HuH-7.5 (cell line): Measurements from ENCODE around the gene DPH1.
"Not testable (repeated sequence)": the region's sequence is repeated elsewhere in the genome, so short reads cannot be mapped to it uniquely, and the experiment has no call there.

Experiments
- DNase-seq: peaks from one replicate; pipeline ENCODE4 v3.0.0; 2011; ENCODE audit warnings: low spot score

DPH1 gene

GRCh38 chr17:2029911-2030778, at the start of gene DPH1:
TSS of gene DPH1 (plus strand) at chr17:2030153. CDS start at chr17:2030170, 17 bp downstream.
- peak; percentile 94 for DNase-seq

DNA sequence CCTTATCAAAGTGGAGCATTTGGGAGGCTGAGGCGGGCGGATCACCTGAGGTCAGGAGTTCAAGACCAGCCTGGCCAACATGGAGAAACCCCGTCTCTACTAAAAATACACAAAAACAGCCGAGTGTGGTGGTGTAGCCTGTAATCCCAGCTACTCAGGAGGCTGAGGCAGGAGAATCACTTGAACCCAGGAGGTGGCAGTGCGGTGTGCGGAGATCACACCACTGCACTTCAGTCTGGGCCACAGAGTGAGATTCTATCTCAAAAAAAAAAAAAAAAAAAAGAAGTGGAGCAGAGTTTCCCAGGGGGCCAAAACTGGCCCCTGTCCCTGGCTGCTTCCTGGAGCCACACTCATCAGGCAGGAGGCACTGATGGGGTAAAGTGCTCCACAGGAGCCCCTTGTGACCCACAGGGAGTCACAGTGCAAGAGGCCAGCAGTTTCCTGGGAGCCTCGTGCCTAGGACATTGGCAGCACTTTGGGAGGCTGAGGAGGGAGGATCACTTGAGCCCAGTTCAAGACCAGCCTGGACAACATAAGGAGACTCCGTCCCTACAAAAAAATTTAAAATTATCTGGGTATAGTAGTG, 49.2 kb upstream of the DPH1 start:
- no peak for DNase-seq

GRCh38 chr17:1982793-1983366, 47.1 kb upstream of the DPH1 start:
- not testable (repeated sequence) for DNase-seq

GRCh38 chr17:1985093-1985492, 44.9 kb upstream of the DPH1 start:
- no peak for DNase-seq

DNA sequence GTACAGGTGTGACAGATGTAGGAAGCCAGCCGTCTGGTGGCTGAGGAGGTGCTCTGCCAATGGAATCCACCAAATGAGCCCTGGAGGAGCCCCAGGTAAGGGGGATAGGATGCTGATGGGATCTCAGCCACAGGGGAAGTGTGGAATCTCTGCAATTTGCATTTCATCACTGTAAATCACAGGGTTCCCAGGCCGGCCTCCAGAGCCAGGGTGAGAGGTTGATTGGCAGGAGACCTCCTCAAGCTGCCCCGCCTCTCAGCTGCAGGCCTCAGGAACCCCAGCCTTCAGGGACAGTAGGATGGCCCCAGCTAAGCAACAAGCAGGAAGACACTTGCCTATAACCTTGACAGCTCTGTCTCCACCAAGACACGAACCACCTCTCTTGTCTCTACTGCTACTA, 44.3 kb upstream of the DPH1 start:
- DNase-seq: no peak

- no peak for DNase-seq
Observed at GRCh38 chr17:1986783-1987451, 43.0 kb upstream of the DPH1 start.

DNA sequence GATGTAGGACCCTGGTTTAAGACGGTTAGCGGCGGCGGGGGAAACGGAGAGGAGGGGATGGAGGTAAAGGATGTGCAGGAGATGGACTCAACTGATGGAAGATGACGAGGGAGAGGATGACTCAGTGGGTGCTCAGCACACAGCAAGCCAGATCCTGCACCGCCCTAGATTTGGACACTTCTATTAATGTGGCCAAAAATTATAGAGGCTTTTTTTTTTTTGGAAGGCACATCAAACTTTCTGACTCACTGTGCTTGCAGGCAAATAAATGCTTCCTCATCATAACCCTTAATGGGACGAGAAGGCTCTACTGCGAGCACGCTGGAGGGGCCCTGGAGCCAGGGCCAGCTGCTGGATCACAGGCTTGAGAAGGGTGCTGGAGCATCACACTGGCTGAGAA, 40.8 kb upstream of the DPH1 start:
- no peak for DNase-seq

DNA sequence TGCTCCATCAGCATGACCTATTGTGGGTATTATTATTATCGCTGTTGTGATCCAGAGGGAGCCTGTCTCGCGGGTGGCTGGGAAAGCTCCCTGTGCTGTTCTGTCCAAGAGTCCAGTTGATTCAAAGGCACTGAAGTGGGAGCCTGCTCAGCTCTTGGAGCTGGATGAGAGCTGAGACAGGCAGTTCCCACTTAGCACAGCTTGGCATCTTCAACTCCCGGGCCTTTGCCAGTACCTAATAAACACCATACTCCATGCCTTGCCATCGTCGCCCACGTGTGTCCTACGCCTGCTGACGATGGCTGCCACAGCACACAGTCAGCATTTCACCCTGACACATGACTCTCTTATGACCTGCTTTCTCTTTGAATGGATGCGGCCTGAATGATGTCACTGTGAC, 37.4 kb upstream of the DPH1 start:
- DNase-seq: no peak

GRCh38 chr17:1994707-1995106, 35.2 kb upstream of the DPH1 start:
- DNase-seq: no peak

DNA sequence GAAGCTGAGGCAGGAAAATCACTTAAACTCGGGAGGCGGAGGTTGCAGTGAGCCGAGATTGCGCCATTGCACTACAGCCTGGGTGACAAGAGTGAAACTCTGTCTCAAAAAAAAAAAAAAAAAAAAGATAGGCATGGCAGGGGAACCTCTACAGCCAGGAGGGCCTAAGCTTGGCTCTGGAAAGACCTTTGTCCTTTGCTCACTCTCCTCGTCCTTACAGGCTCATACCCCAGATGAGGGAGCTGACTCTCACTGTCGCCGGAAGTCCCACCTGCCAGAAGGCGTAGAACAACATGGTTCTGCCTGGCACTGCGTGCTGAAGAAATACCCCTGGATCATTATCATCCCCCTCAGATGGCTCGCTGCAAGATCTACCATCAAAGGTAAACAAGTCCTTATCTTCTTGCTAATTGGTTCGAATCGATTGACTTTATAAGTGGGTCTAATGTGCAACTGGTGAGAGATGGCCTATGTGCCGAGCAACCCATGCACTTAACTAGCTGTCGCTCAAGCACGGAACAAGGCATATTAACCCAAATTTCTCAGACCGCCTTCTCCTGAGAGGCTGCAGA, 34.5 kb upstream of the DPH1 start:
- DNase-seq: peak; percentile 69

- no peak for DNase-seq
Observed at GRCh38 chr17:1995907-1996799, 33.8 kb upstream of the DPH1 start.

GRCh38 chr17:1996800-1997288, 33.1 kb upstream of the DPH1 start:
- no peak for DNase-seq

GRCh38 chr17:1997289-1997926, 32.5 kb upstream of the DPH1 start:
- DNase-seq: no peak

DNA sequence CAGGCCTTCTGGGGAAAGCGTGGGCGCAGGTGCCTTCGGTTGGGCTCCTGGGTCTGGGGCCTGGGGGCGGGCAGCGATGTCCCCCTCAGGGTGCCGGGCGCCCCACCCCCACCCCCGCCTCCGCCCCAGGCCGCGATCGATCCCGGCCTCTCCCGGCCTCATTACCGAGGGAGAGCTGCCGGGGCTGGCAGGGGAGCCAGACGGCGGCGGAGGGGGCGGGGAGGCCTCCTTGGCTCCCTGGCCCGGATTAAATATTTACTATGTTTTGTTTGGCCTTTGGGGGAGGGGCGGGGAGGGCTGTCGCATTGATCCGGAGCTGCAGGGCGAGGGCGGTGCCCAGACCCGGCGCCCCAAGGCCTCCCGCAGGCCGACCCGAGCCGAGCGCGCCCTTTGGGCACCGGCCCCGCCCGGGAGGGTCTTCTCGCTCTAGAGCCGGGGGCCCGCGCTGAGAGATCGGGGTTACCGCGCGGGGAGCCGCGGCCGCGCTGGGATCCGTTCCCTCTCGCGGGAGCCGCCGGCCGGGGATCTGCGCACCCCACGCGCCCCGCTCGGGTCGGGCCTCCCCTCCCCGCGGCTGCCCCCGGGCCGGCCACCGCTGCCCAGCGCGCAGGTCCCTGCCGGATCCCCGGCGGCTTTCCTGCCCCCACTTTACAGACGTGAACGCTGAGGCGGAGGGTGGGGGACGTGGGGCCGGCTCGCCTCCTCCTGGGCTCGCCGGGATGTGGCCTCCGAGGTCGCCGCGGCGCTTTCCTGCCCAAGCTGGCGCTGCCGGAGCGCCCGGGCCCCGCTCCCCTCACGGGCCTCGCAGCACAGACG, 31.8 kb upstream of the DPH1 start:
- DNase-seq: peak; percentile 83

DNA sequence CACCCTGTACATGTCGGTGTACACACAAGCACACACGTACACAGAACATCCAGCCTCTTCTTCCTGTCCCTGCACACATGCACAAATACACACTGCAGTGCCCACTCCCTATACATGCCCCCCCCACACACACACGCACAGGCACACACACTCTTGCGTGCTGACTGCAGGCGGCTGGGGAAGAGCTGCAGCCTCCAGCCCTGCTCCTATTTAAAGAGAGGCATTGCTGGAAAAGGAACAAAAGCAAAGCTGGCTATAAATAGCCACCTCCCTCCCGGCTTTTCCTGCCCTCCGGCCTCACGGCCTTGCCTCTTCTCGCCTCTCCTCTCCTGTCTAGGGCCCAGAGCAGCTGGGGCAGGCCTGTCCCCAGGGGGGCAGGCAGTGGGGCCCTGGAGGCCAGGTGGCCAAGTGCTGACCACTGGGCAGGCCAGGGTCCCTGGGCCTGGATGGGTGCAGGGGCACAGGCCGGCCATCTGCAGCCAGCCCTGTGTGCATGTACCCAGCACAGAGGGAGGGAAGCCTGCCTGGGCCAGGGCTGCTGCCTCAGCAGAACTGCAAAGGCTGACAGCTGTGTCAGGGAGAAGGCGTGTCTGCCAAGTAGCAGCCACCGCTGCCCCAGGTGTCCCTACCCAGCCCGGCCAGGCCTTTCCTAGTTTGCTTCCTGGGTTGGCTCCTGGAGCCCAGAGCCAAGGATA, 30.2 kb upstream of the DPH1 start:
- DNase-seq: peak; percentile 66

DNA sequence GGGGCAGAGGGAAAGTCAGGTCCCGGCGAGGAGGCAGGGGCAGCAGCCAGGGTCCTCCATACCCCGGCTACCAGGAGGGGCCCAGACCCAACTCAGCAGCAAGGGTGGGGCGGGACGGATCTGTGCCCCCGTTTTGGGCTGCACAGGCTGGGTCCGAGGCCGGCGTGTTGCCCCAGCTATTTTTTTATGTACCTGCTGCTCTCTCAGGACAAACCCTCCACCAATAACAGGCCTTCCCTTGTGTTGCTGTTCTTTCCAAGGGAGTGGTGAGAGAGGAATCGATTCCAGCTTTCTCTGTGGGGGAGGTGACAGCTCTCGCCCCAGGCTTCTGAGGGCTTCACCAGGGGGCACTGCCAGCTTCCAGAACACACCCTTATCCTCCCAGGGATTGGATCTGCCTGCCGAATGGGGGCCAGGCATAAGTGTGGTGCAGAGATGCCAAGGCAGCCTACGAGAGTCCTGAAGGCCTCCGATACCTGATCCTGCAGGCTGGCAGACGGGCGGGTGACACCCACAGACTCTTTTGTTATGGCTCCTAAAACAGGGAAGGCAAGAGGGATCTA, 27.1 kb upstream of the DPH1 start:
- DNase-seq: no peak

DNA sequence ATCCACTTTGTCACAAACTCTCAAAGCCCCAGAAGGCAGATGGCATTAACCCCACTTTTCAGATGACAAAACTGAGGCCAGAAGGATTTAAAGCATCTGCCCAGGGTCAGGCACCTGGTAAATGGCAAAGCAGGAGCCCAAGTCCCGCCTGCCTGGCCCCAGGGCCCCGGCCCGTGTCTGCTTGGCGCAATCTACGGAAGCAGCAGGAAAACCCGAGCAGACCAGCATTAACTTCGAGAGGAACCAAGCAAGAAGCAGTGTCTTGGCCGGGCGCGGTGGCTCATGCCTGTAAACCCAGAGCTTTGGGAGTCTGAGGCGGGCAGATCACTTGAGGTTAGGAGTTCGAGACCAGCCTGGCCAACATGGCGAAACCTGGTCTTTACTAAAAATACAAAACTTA, 26.4 kb upstream of the DPH1 start:
- no peak for DNase-seq

GRCh38 chr17:2004435-2004952, 25.5 kb upstream of the DPH1 start:
- DNase-seq: no peak
